ENCODE results near the gene CLEC20A.

CLEC20A gene

DNA sequence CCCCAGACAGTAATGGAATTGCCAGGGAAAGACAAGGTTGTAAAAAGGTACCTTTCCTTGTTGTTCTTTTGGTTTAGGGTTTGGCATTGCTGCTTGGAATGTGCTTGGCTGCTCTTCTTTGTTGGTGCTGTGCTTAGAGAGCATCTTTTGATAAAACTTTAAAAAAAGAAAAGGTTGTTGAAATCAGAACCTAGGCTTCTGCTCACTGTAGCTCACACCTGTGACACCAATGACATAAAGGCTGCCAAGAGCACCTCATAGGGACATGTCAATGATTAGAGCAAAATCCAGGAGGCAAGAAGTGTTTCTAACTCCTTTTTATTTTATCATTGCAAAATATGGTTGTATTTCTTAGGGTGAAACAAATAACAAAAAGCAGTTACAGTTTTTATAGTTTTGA, 28.9 kb downstream of the CLEC20A start:
- ATAC-seq, result no peak

DNA sequence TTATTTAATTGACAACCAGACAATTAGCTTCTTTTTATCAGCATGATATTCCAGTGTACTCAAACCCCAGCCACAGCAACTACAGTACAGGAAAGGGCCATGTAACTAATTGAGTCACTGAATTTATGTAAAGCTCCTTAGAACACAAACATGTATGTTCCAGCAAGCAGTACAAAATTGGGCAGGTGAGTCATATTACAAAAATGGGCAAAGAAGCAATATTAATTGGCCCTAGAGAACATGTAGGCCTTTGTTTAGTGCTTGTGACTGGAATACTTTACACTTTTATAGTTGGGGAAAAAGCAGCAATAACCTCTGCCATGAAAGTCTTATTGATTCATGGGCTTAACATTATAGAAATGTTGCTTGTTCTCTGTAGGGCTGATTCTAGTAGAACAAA, 31.8 kb downstream of the CLEC20A start:
- ATAC-seq, result no peak

DNA sequence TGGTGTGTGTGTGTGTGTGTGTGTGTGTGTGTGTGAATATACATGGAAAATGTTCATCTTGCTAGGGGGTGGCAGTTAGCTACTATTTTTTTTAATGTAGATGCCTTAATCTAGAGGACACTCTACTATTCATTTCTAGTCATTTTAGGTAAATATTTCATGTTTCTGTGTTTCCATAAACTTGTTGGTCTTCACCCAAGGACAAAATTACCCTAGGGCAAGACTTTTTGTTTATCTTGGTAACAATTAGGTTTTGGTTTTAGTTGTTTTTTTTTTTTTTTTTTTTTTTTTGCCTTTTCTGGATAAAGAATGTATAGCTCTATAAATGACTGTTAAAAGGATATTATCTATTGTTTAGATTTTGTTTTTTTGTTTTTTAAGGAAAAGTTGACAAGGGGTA, 32.2 kb downstream of the CLEC20A start:
- no peak for ATAC-seq

DNA sequence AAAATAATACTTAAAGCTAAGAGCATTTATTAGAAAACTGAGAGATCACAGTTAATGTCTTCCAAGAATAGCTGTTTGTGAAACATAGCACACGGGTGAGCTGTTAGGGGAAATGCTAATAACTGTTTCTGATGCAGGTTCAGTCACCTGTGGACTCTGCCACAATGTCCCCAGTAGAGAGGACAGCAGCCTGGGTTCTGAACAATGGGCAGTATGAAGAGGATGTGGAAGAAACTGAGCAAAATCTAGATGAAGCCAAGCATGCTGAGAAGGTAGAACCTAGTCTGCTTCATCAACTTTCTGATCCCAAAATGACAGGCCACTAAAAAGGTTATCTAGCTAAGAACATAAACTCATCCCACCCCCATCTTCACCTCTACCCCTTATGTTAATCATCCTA, 32.6 kb downstream of the CLEC20A start:
- no peak for ATAC-seq

DNA sequence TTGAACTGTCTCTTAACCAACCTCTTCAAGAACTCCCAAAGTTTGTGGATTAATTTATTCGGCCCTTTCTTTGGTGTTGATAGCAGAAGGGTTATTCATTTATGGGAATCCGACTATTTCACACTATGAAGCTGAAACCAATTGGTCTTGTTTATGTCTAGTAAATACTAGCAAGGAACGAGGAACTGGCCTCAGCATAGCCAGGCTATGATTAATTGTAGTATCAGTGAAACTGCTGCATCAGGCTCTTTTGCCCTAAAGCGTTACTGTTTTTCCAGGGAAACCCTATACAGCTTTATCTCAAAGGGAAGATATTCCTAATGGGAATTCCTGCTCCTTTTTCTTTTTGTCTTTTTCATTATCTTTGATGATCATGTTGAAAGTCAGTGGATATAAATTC, 35.1 kb downstream of the CLEC20A start:
- no peak for ATAC-seq

DNA sequence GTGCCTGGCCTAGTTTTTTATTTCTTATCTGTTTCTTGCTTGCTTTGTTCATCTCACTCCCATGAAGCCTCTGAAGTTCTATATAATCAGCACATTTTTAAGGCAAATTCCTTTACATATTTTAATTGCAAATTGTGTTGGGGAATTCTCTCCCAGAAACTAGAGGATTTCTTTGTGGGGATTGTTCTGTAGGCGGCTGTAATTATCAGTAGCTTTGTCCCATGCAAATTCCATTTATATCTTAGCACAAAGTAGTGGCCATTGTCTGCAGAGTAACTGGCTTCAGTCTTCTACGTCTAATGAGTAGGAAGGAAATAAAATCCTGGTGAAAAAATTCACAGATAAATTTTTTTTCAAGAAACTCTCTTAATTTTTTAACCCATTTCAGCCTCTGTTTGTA, 35.7 kb downstream of the CLEC20A start:
- ATAC-seq, result no peak

DNA sequence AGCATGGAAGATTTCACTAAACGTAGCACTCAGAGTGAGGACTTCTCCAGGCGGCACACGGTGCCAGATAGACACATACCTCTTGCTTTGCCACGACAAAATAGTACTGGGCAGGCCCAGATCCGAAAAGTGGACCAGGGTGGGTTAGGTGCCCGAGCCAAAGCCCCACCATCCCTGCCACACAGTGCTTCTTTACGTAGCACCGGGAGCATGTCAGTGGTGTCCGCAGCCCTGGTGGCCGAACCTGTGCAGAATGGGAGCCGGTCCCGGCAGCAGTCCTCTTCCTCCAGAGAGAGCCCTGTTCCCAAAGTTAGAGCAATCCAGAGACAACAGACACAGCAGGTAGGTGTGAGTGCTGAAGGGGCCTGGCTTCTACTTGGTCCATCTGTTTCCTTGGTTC, 38.6 kb downstream of the CLEC20A start:
- ATAC-seq, result no peak

DNA sequence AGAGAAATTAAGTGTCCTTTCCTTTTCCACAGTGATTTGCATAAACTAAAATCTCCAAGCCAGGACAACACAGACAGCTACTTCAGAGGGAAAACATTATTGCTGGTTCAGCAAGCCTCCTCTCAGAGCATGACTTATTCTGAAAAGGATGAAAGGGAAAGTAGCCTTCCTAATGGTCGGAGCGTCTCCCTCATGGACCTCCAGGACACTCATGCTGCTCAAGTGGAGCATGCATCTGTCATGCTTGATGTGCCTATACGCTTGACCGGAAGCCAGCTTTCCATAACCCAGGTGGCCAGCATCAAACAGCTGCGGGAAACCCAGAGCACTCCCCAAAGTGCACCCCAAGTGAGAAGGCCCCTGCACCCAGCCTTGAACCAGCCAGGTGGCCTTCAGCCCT, 39.1 kb downstream of the CLEC20A start:
- no peak for ATAC-seq

DNA sequence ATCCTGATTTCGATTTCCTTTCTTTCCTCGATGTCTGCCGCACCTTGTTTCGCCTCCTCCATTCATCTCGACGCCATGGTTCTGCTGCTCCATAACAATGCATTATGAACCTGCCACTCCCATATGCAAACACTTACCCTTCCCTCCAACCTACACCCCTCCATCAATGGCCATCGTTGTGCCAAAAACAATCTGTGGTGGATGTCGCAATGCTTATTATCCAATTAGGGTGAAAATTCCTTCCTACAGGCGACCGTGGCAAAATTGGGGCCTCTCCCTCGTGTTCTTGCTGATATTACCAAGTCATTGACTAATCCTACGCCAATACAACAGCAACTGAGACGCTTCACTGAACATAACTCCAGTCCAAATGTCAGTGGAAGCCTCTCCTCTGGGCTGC, 40.3 kb downstream of the CLEC20A start:
- no peak for ATAC-seq

DNA sequence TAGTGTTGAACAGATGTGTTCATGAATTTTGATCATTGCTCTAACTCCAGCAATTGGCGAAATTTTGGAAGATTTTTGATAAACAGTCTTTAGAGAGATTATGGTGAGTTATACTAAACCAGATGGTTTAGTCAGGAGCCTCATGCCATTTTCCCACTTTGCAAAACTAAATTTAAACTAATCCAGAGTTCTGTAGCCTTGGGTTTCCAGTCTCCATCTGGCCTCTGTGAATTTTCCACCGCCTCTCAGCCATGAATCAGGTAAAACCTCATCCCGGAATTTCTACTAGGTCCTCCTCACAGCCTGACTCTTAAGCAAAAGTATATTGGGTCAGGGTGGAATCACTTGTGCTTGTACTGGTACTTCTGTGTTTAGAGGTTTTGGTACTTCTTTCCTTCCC, 44.8 kb downstream of the CLEC20A start:
- no peak for ATAC-seq

DNA sequence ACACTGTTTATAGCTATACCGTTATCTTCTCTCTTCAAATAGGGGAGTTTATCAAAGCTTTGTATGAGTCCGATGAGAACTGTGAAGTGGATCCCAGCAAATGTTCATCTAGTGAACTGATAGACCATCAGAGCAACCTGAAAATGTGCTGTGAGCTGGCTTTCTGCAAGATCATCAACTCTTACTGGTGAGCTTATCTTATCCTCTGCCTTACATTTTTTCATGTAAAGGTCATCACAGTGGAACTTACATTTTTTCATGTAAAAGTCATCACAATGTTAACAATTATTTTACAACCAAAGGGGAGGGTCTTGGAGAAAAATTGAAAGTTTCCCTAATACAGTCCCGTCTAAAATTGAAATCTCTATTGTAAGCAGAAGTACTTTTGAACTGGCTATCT, 45.2 kb downstream of the CLEC20A start:
- no peak for ATAC-seq

DNA sequence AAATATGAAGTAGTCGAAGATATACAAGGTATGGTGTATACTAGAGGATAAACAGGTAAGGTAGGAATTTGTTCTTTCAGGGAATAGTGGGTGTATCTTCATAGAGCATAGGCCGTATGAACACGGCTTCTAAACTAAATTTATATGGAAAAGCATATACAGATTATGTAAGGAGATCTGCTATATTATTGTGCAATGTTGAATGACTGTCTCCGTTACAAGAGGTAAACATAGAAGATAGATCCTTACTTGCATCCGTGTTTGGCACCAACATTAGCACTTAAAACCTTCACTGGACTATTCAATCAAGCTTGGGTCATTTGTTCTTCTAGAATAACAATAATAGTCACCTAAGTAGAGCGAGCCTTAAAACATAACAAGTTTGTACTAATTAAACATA, 45.9 kb downstream of the CLEC20A start:
- ATAC-seq, result no peak

DNA sequence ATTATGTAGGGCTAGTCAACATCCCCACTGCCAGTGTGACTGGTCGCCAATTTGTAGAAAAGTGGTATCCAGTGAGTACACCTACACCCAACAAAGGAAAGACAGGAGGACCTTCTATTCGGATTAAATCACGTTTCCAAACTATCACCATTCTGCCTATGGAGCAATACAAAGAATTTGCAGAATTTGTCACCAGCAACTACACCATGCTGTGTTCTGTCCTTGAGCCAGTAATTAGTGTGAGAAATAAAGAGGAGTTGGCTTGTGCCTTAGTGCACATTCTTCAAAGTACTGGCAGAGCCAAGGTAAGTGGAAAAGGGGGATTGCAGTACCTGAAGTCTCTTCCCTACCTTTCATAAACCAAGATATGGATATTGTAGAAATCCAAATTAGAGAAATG, 53.8 kb downstream of the CLEC20A start:
- ATAC-seq, result no peak

DNA sequence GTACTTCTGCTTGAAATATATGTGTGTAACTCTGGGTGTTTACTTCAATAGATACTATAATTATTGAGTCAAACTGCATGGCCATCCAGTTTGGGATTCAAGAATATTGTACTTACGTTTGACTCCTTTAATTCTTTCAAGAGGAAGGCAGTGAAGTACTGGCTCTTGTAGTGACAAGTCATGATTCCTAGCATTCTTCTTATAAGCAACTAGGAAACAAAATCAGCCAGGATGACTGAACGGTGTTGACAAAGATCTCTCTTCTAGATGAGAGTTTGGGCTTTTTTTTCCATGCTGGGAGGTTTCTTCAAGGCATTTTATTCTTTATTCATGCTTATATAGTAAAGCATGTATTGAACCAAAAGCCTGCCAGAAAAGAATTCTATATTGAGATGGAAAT, 58.3 kb downstream of the CLEC20A start:
- no peak for ATAC-seq

DNA sequence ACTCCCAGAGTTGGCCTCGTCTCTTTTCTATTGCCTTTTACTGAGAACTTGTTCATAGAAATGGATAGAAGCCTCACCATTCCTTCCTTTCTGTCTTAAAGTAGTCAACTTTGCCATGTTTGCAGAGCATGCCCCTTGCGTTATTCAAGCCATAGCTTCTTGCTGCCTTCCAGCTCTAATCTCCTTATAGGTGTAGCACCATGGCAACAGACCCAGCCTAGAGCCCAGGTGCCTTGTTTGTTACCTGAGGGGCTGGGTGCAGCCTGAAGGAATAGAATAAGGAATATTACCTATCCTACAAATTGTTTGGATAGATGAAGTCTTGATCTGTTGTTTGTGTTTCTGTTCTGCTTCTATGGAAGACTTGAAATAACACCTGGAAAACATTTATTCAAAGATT, 59.9 kb downstream of the CLEC20A start:
- no peak for ATAC-seq

DNA sequence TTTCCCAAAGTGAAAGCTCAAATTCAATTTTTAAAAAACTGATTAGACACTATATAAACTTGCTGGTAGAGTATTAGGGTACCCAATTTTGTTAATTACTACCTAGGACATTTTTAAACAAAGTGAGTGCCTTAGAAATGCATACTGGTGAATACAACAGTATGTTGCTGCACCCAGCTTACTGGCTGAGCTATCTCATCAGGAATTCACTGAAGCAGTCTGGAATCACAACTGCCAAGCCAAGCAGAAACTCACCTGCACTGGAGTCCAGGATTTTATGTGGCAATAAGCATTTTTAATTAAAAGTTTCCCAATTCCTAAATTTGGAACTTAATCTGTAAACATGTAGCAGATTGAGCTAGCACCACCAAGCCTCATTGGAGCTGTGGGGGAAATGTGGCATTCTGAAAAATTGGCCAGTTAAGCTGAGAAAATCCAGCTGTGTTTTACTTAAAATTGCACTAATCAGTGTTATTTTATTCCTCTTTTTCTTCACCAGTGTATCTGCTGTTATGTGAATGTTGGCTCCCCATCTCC, 61.8 kb downstream of the CLEC20A start:
- ATAC-seq, result no peak

DNA sequence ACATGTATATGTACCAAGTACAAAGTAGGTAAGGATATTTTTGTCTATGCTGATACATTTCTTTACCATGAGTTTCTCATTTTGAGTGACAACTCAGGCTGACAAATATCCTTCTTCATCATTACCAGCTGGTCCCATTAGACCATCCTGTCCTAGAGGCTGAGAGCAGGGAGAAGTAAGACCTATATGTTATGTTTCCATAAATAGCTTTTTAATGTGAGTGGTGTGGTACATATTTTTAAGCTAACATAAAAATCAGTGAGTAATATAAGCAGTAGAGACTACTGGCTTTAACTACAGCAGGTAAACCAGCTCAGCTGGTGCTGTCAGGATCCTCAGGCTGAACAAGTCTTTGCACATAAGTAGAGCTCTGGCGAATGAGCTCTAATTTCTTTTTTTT, 62.4 kb downstream of the CLEC20A start:
- no peak for ATAC-seq

Data from activated CD4-positive, CD25-positive, alpha-beta regulatory T cell treated with anti-CD3 and anti-CD28 coated beads, Interleukin-2, amount 50 U/mL, for 24 hours (primary cell).